ENCODE data around the gene CDH23. TPM values are rescaled to one million over a fixed set of nuclear protein-coding genes. Genes with fewer than 3 reads are reported as not detected.
A peak's percentile ranks its signal among the peaks of the same experiment; 100 is the strongest.
"Not testable (repeated sequence)": the region's sequence is repeated elsewhere in the genome, so short reads cannot be mapped to it uniquely, and the experiment has no call there.

The CDH23 gene
- total RNA-seq, 4 donors from 2014 or later = 14.4 to 29.6 (median 19.7) TPM

- Histone ChIP-seq H3K27ac (replicated peaks in 1 of 4) (no peak overlapping the region), H3K4me1 (peaks cover 17 to 25% (median 24%) of the 10 kb centered on the region in 4 donors), H3K27me3 (no peaks in the 10 kb centered on the region), H3K9me3 (no peaks in the 10 kb centered on the region), H3K36me3 (no peaks in the 10 kb centered on the region), H3K4me3 (no peak overlapping the region)
- TF ChIP-seq POLR2AphosphoS5 (IDR thresholded peaks at IDR 0.05) (no peak), CTCF (IDR thresholded peaks at IDR 0.05) (no peak), POLR2A (IDR thresholded peaks at IDR 0.05; ENCODE audit: low read depth) (no peak), EP300 (IDR thresholded peaks at IDR 0.05) (no peak)
- DNase-seq (ENCODE audit: extremely low spot score) = no peak
- WGBS = 99% methylated on average over 7 of the region's 8 CpGs
- intact Hi-C loops (cut with DNase I) = no loop called here
Measured at GRCh38 chr10:71596759-71597158, 200.0 kb downstream of the CDH23 start.

GRCh38 chr10:71597821-71598498 is 201.2 kb downstream of the CDH23 start:
- Histone ChIP-seq H3K4me1 (peaks cover 17 to 25% (median 24%) of the 10 kb centered on the region in 4 donors), H3K4me3 (no peak overlapping the region), H3K36me3 (no peaks in the 10 kb centered on the region), H3K27me3 (no peaks in the 10 kb centered on the region), H3K27ac (replicated peaks in 1 of 4) (peak overlapping the region; percentile 66 to 77 (median 72)), H3K9me3 (no peaks in the 10 kb centered on the region)
- TF ChIP-seq POLR2AphosphoS5 (IDR thresholded peaks at IDR 0.05) (peak in 1 of 2 donors; percentile 29), POLR2A (IDR thresholded peaks at IDR 0.05; ENCODE audit: low read depth) (no peak), CTCF (IDR thresholded peaks at IDR 0.05) (no peak), EP300 (IDR thresholded peaks at IDR 0.05) (no peak)
- intact Hi-C loops (cut with DNase I) = no loop called here
- DNase-seq (ENCODE audit: extremely low spot score) = no peak
- 61% methylated on average over 10 of the region's 12 CpGs for WGBS

- WGBS = 25% methylated on average over 7 of the region's 10 CpGs
- Histone ChIP-seq H3K36me3 (no peaks in the 10 kb centered on the region), H3K4me1 (peaks cover 17 to 25% (median 24%) of the 10 kb centered on the region in 4 donors), H3K27me3 (no peaks in the 10 kb centered on the region), H3K9me3 (no peaks in the 10 kb centered on the region), H3K4me3 (no peak overlapping the region), H3K27ac (replicated peaks in 1 of 4) (peak overlapping the region; percentile 66 to 77 (median 72))
- TF ChIP-seq POLR2AphosphoS5 (IDR thresholded peaks at IDR 0.05) (peak; percentile 29 to 61), EP300 (IDR thresholded peaks at IDR 0.05) (no peak), CTCF (IDR thresholded peaks at IDR 0.05) (no peak)
- intact Hi-C loops (cut with DNase I) = no loop called here
- DNase-seq (ENCODE audit: extremely low spot score) = peak; percentile 95
Measured at GRCh38 chr10:71598621-71599055, 201.9 kb downstream of the CDH23 start.

- H3K4me3 ChIP-seq = no peak overlapping the region
Measured at GRCh38 chr10:71599518-71599917, 202.8 kb downstream of the CDH23 start.

GRCh38 chr10:71600242-71600641 is 203.5 kb downstream of the CDH23 start:
- H3K4me3 ChIP-seq; H3K27me3 ChIP-seq; H3K36me3 ChIP-seq; DNase-seq (ENCODE audit: extremely low spot score); intact Hi-C loops (cut with DNase I); H3K27ac ChIP-seq (replicated peaks in 1 of 4); H3K9me3 ChIP-seq: not testable (repeated sequence)
- H3K4me1 ChIP-seq = peaks cover 17 to 29% (median 25%) of the 10 kb centered on the region in 4 donors
- 92% methylated on average over 8 of the region's 8 CpGs for WGBS

More at GRCh38 chr10:71599518-71599917, 202.8 kb downstream of the CDH23 start:
- Histone ChIP-seq H3K9me3 (no peaks in the 10 kb centered on the region), H3K27ac (replicated peaks in 1 of 4) (peak overlapping the region in 1 of 4 donors; percentile 72), H3K4me1 (peaks cover 17 to 27% (median 25%) of the 10 kb centered on the region in 4 donors), H3K36me3 (no peaks in the 10 kb centered on the region), H3K27me3 (no peaks in the 10 kb centered on the region)
- intact Hi-C loops (cut with DNase I) = no loop called here
- no peak for DNase-seq (ENCODE audit: extremely low spot score)
- 76% methylated on average over 2 of the region's 2 CpGs for WGBS
- no peak for TF ChIP-seq POLR2AphosphoS5 (IDR thresholded peaks at IDR 0.05)
- no peak for TF ChIP-seq EP300 (IDR thresholded peaks at IDR 0.05)
- no peak for TF ChIP-seq POLR2A (IDR thresholded peaks at IDR 0.05; ENCODE audit: low read depth)
- TF ChIP-seq CTCF (IDR thresholded peaks at IDR 0.05) = no peak
